A549 (cell line): ENCODE measurements around the gene EHBP1. TPM values are rescaled to one million over a fixed set of nuclear protein-coding genes. Genes with fewer than 3 reads are reported as not detected.

Experiments
- ATAC-seq, 2 experiments: fragments of 200-7000 bp in 1 of 2; fragments of >200 bp in 1 of 2; cut with Nextera tagmentation in 1 of 2; cut with Tn5 transposase in 1 of 2; 3 replicates each; pipeline versions ENCODE4 v1.8.0 to v1.9.1; 2018 to 2020; ENCODE audit warnings: mild to moderate bottlenecking in 1 of 2, moderate library complexity in 1 of 2
- CTCF ChIA-PET: fragments of 300-600 bp; sonication (Branson Sonifier 250); formaldehyde crosslinking; extraction: SDS; loops from one replicate; lab custom pipeline; 2021; ENCODE audit warnings: antibody characterized with exemption, inconsistent platforms; lab: Yijun Ruan, JAX
- POLR2A ChIA-PET: fragments of 350-600 bp; formaldehyde crosslinking; extraction: SDS; loops from one replicate; lab custom pipeline; 2021; ENCODE audit warnings: antibody characterized with exemption, inconsistent platforms; lab: Yijun Ruan, JAX
- DNase-seq, 2 experiments: peaks; one replicate each; pipeline versions ENCODE4 v3.0.0 to v3.0.0-alpha.2; 2011 to 2016; ENCODE audit warnings: low read depth in 1 of 2, low spot score in 1 of 2
- FAIRE-seq: peaks from 2 replicates; lab custom pipeline; 2011; peaks lifted over from hg19 to GRCh38; lab: Jason Lieb, UNC
- H3K27ac ChIP-seq, 2 experiments: fragments of >200 bp; sonication (Bioruptor Twin); formaldehyde crosslinking; 3 replicates each; pipeline ENCODE4 v1.5.1; 2016 to 2017
- H3K4me1 ChIP-seq: fragments of >200 bp; sonication (Bioruptor Twin); formaldehyde crosslinking; 3 replicates; pipeline ENCODE4 v1.6.1; 2016
- H3K4me2 ChIP-seq: fragments of >200 bp; sonication (Bioruptor Twin); formaldehyde crosslinking; 3 replicates; pipeline ENCODE4 v1.6.1; 2016
- H3K4me3 ChIP-seq: fragments of >200 bp; sonication (Bioruptor Twin); formaldehyde crosslinking; 3 replicates; pipeline ENCODE4 v1.5.1; 2016
- H3K9me3 ChIP-seq: fragments of >200 bp; sonication (Bioruptor Twin); formaldehyde crosslinking; 3 replicates; pipeline ENCODE4 v1.6.1; 2016
- CBX8 ChIP-seq: fragments of 200-600 bp; sonication (generic); IDR thresholded peaks from 2 replicates; pipeline ENCODE4 v1.6.1; 2016
- CEBPB ChIP-seq, 2 experiments: fragments of >200 bp in 1 of 2; sonication (Bioruptor Twin) in 1 of 2; formaldehyde crosslinking in 1 of 2; IDR thresholded peaks; 2 replicates each; pipeline ENCODE4 v1.6.1; 2012 to 2016
- EHF ChIP-seq: fragments of 250-450 bp; sonication (Bioruptor Pico); IDR thresholded peaks from 2 replicates; pipeline ENCODE4 v1.5.0; 2020; ENCODE audit warnings: mild to moderate bottlenecking
- ESRRA ChIP-seq: fragments of 150-350 bp; IDR thresholded peaks from 2 replicates; pipeline ENCODE4 v1.6.1; 2014; ENCODE audit warnings: mild to moderate bottlenecking, low read length, borderline replicate concordance
- FOSB ChIP-seq: fragments of 250-450 bp; sonication (Bioruptor Pico); IDR thresholded peaks from 2 replicates; pipeline ENCODE4 v1.5.0; 2020; ENCODE audit warnings: mild to moderate bottlenecking, moderate library complexity
- FOSL2 ChIP-seq, 2 experiments: fragments of 450-650 bp in 1 of 2; fragments of >200 bp in 1 of 2; sonication (Bioruptor Twin) in 1 of 2; formaldehyde crosslinking; IDR thresholded peaks; 2 replicates each; pipeline versions ENCODE4 v1.5.0 to v1.6.1; 2016 to 2020; ENCODE audit warnings: mild to moderate bottlenecking in 1 of 2, moderate library complexity in 1 of 2
- HDAC2 ChIP-seq: fragments of 200-600 bp; sonication (generic); IDR thresholded peaks from 2 replicates; pipeline ENCODE4 v1.6.1; 2016
- HEYL ChIP-seq: fragments of 250-450 bp; sonication (Bioruptor Pico); IDR thresholded peaks from 2 replicates; pipeline ENCODE4 v1.8.0; 2021; ENCODE audit warnings: mild to moderate bottlenecking, moderate library complexity
- HOXA7 ChIP-seq: fragments of 250-450 bp; sonication (Bioruptor Pico); IDR thresholded peaks from 2 replicates; pipeline ENCODE4 v1.5.0; 2020; ENCODE audit warnings: mild to moderate bottlenecking, moderate library complexity
- JUNB ChIP-seq: fragments of >200 bp; sonication (Bioruptor Twin); formaldehyde crosslinking; IDR thresholded peaks from 2 replicates; pipeline ENCODE4 v1.6.1; 2016
- MAFK ChIP-seq: fragments of 450-650 bp; IDR thresholded peaks from 2 replicates; pipeline ENCODE4 v1.6.1; 2014; ENCODE audit not compliant: partially characterized antibody
- NFE2L2 ChIP-seq: fragments of 150-350 bp; conservative IDR thresholded peaks from 2 replicates; pipeline ENCODE4 v1.6.1; 2014; ENCODE audit warnings: low read length
- POLR2A ChIP-seq: IDR thresholded peaks from 2 replicates; pipeline ENCODE4 v1.6.1; 2012; ENCODE audit warnings: mild to moderate bottlenecking, low read length
- POLR2AphosphoS2 ChIP-seq: conservative IDR thresholded peaks from 2 replicates; pipeline ENCODE4 v1.6.1; 2012; ENCODE audit warnings: low read length, improper control_type of control experiment, inconsistent platforms
- RARB ChIP-seq: fragments of 250-450 bp; sonication (Bioruptor Pico); IDR thresholded peaks from 2 replicates; pipeline ENCODE4 v1.8.0; 2021; ENCODE audit warnings: mild to moderate bottlenecking, moderate library complexity
- RNF2 ChIP-seq: fragments of 200-600 bp; sonication (generic); IDR thresholded peaks from 2 replicates; pipeline ENCODE4 v1.6.1; 2016; ENCODE audit warnings: low read depth, mild to moderate bottlenecking, antibody characterized with exemption, moderate library complexity, borderline replicate concordance
- SMC3 ChIP-seq: fragments of >200 bp; sonication (Bioruptor Twin); formaldehyde crosslinking; IDR thresholded peaks from 3 replicates; pipeline ENCODE4 v1.6.1; 2018; ENCODE audit warnings: inconsistent platforms
- TP53 ChIP-seq: fragments of 250-450 bp; sonication (Bioruptor Pico); IDR thresholded peaks from 2 replicates; pipeline ENCODE4 v1.5.0; 2021; ENCODE audit warnings: mild to moderate bottlenecking, moderate library complexity
- ZC3H11A ChIP-seq: fragments of 450-650 bp; IDR thresholded peaks from 2 replicates; pipeline ENCODE4 v1.6.1; 2014; ENCODE audit warnings: antibody characterized with exemption, mild to moderate bottlenecking
- ZFP36 ChIP-seq: fragments of 450-650 bp; IDR thresholded peaks from 2 replicates; pipeline ENCODE4 v1.6.1; 2014; ENCODE audit warnings: borderline replicate concordance; ENCODE audit not compliant: partially characterized antibody
- ZSCAN20 ChIP-seq: fragments of 250-450 bp; sonication (Bioruptor Pico); IDR thresholded peaks from 2 replicates; pipeline ENCODE4 v1.8.0; 2022; ENCODE audit warnings: mild to moderate bottlenecking, moderate library complexity
- WGBS: methylation state at CpG from one replicate; pipeline ENCODE4 v1.1.6; 2017; ENCODE audit errors: missing lambda C conversion rate; 5-methylcytosine and 5-hydroxymethylcytosine counted together
- polyA plus RNA-seq, 4 experiments: library from polyadenylated mRNA; depleted of rRNA in 3 of 4; stranded (reverse); fragments of >200 nt; fragmentation: RNase III in 1 of 4; extraction: RNeasy Plus Mini Kit Qiagen cat#74134 plus additional on column Dnase treatment in 1 of 4; gene quantifications; 2 replicates in 3 of 4; 3 replicates in 1 of 4; pipeline ENCODE4 v1.2.3, GENCODE V29; 2011 to 2017
- TF ChIP-seq, protein P1 (sequence below): fragments of 200-600 bp; sonication (generic); IDR thresholded peaks from 2 replicates; pipeline ENCODE4 v1.6.1; 2016; ENCODE audit warnings: antibody characterized with exemption, mild to moderate bottlenecking, moderate library complexity
- TF ChIP-seq, protein P2 (sequence below): fragments of 150-350 bp; IDR thresholded peaks from 2 replicates; pipeline ENCODE4 v1.6.1; 2014; ENCODE audit warnings: low read depth, mild to moderate bottlenecking, low read length
- TF ChIP-seq, protein P3 (sequence below): fragments of >200 bp; sonication (Bioruptor Twin); formaldehyde crosslinking; IDR thresholded peaks from 3 replicates; pipeline ENCODE4 v1.6.1; 2016

The EHBP1 gene
- polyA plus RNA-seq, 2 of the 4 experiments (the other 2 are of a cell fraction), result 65.7 to 204 TPM

DNA sequence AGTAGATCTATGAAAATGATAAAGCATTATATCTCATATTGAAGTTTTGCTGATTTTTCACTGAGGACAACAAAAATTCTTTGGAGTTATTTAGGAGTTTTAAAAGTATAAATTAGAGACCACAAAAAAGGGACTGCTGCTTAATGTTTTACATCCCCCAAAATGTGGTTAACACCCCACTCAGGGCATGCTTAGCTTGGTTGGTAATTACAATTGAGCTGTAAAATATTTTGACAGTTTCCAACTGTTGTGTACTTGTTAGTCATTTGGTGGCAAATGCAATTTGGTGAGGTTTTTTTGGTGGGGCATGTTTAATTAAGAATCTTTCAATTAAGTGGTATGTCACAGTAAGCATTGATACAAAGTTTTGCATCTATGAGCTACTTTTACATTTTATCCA lies 207.8 kb downstream of the EHBP1 start:
- TF ChIP-seq, protein P1, sequence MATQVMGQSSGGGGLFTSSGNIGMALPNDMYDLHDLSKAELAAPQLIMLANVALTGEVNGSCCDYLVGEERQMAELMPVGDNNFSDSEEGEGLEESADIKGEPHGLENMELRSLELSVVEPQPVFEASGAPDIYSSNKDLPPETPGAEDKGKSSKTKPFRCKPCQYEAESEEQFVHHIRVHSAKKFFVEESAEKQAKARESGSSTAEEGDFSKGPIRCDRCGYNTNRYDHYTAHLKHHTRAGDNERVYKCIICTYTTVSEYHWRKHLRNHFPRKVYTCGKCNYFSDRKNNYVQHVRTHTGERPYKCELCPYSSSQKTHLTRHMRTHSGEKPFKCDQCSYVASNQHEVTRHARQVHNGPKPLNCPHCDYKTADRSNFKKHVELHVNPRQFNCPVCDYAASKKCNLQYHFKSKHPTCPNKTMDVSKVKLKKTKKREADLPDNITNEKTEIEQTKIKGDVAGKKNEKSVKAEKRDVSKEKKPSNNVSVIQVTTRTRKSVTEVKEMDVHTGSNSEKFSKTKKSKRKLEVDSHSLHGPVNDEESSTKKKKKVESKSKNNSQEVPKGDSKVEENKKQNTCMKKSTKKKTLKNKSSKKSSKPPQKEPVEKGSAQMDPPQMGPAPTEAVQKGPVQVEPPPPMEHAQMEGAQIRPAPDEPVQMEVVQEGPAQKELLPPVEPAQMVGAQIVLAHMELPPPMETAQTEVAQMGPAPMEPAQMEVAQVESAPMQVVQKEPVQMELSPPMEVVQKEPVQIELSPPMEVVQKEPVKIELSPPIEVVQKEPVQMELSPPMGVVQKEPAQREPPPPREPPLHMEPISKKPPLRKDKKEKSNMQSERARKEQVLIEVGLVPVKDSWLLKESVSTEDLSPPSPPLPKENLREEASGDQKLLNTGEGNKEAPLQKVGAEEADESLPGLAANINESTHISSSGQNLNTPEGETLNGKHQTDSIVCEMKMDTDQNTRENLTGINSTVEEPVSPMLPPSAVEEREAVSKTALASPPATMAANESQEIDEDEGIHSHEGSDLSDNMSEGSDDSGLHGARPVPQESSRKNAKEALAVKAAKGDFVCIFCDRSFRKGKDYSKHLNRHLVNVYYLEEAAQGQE, result no peak
- TF ChIP-seq SMC3 (no peak), CEBPB (IDR thresholded peaks at IDR 0.05) (no peak), ESRRA (no peak), ZC3H11A (no peak), NFE2L2 (no peak), FOSB (CRISPR knock-in tag) (no peak), POLR2AphosphoS2 (no peak), ZFP36 (no peak), HOXA7 (CRISPR knock-in tag) (no peak), CBX8 (no peak), TP53 (CRISPR knock-in tag) (no peak), POLR2A (no peak), RARB (no peak), JUNB (no peak), RNF2 (no peak)
- TF ChIP-seq, protein P2, sequence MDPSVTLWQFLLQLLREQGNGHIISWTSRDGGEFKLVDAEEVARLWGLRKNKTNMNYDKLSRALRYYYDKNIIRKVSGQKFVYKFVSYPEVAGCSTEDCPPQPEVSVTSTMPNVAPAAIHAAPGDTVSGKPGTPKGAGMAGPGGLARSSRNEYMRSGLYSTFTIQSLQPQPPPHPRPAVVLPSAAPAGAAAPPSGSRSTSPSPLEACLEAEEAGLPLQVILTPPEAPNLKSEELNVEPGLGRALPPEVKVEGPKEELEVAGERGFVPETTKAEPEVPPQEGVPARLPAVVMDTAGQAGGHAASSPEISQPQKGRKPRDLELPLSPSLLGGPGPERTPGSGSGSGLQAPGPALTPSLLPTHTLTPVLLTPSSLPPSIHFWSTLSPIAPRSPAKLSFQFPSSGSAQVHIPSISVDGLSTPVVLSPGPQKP, result no peak
- TF ChIP-seq, protein P3, sequence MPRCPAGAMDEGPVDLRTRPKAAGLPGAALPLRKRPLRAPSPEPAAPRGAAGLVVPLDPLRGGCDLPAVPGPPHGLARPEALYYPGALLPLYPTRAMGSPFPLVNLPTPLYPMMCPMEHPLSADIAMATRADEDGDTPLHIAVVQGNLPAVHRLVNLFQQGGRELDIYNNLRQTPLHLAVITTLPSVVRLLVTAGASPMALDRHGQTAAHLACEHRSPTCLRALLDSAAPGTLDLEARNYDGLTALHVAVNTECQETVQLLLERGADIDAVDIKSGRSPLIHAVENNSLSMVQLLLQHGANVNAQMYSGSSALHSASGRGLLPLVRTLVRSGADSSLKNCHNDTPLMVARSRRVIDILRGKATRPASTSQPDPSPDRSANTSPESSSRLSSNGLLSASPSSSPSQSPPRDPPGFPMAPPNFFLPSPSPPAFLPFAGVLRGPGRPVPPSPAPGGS, result no peak
- H3K4me3 ChIP-seq, result no peak overlapping the region
- H3K4me2 ChIP-seq, result no peak overlapping the region
- ATAC-seq, result no peak
- no peak for FAIRE-seq
- H3K4me1 ChIP-seq, result no peaks in the 10 kb centered on the region; the same call in 2 of the 3 replicates
- H3K27ac ChIP-seq, result no peak overlapping the region
- H3K9me3 ChIP-seq, result no peaks in the 10 kb centered on the region
- POLR2A ChIA-PET, result no interaction called here
- DNase-seq, result no peak
- CTCF ChIA-PET, result no interaction called here

DNA sequence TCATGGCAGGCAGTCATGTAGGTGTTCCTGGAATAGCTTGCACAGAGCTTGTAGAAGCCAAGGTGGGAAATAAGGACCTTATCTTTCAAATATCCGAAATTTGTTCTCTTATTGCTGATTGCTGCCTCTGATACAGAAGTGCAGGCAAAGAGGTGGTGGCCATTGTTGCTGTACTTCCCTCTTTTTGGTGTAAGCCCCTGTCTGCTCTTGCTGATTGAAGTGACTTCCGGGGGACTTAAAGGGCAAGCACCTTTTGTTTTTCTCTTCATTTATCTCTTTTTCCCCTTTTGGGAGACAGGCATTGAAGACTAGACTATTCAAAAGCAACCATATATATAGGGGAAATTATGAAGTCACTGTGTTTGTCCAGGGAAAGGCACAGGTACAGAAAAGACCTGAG lies 213.5 kb downstream of the EHBP1 start:
- POLR2A ChIA-PET, result no interaction called here

DNA sequence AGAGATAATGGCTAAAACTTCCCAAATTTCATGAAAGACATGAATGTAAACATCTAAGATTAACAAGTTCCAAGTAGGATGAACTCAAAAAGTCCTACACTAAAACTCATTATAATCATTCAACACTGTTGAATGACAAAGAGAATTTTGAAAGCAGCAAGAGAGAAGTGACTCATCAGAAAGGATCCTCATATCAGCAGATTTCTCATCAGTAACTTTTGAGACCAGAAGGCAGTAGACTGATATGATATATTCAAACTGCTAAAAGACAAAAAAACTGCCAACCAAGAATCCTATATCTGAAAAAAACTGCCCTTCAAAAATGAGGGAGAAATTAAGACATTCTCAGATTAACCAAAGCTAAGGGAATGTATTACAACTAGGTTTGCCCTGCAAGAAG lies 214.6 kb downstream of the EHBP1 start:
- Histone ChIP-seq H3K9me3 (no peaks in the 10 kb centered on the region), H3K4me1 (peaks cover 8% of the 10 kb centered on the region; the same call in 2 of the 3 replicates), H3K4me3 (no peak overlapping the region), H3K4me2 (no peak overlapping the region), H3K27ac (no peak overlapping the region)
- ATAC-seq, result no peak
- DNase-seq, result no peak
- TF ChIP-seq FOSL2 (IDR thresholded peaks at IDR 0.05) (no peak), FOSL2 (CRISPR knock-in tag; IDR thresholded peaks at IDR 0.05) (peak; percentile 68; the same call in 1 of the 2 replicates), HOXA7 (CRISPR knock-in tag) (no peak), MAFK (peak; percentile 73), HEYL (CRISPR knock-in tag) (no peak), CEBPB (IDR thresholded peaks at IDR 0.05) (no peak), ZSCAN20 (CRISPR knock-in tag) (no peak)
- ChIA-PET POLR2A (no interaction called here), CTCF (interaction anchor here (0.6 kb wide), 1 partner anchor 466 kb away, joined by 3 read pairs; no protein-coding TSS in a partner anchor)
- peak; percentile 76 for FAIRE-seq

More for the DNA sequence above, 213.5 kb downstream of the EHBP1 start:
- H3K27ac ChIP-seq, result no peak overlapping the region
- ATAC-seq, result no peak
- DNase-seq, result no peak
- peaks cover 8% of the 10 kb centered on the region; the same call in 2 of the 3 replicates for H3K4me1 ChIP-seq
- H3K4me2 ChIP-seq, result no peak overlapping the region
- FAIRE-seq, result no peak
- TF ChIP-seq HEYL (CRISPR knock-in tag), result no peak
- TF ChIP-seq HDAC2, result no peak
- no peak for TF ChIP-seq HOXA7 (CRISPR knock-in tag)
- no peak for TF ChIP-seq EHF (CRISPR knock-in tag)
- CTCF ChIA-PET, result no interaction called here
- H3K9me3 ChIP-seq, result no peaks in the 10 kb centered on the region
- WGBS, result 91% methylated on average over 2 of the region's 2 CpGs
- H3K4me3 ChIP-seq, result no peak overlapping the region
